SK-N-SH (cell line): ENCODE data around the gene FERMT2. TPM values are rescaled to one million over a fixed set of nuclear protein-coding genes. Genes with fewer than 3 reads are reported as not detected.

Source experiments
- CTCF ChIA-PET: fragments of 300-600, 350-600 bp; formaldehyde crosslinking; extraction: SDS; loops from one replicate; lab custom pipeline; 2021; lab: Yijun Ruan, JAX
- POLR2A ChIA-PET: fragments of 350-600 bp; sonication (Branson Sonifier 250); formaldehyde crosslinking; extraction: SDS; loops from one replicate; lab custom pipeline; 2020; ENCODE audit warnings: antibody characterized with exemption, inconsistent platforms; lab: Yijun Ruan, JAX
- DNase-seq: peaks from one replicate; pipeline ENCODE4 v3.0.0; 2012
- H2AFZ ChIP-seq: fragments of 200-600 bp; sonication (generic); 2 replicates; pipeline ENCODE4 v1.8.1; 2016; ENCODE audit warnings: antibody characterized with exemption, mild to moderate bottlenecking, low read depth
- H3F3A ChIP-seq: fragments of 200-600 bp; sonication (generic); replicated peaks from 2 replicates; pipeline ENCODE3; 2016; ENCODE audit warnings: antibody characterized with exemption, mild to moderate bottlenecking; ENCODE audit not compliant: insufficient read depth
- H3K27ac ChIP-seq, 2 experiments: fragments of 200-500 bp in 1 of 2; fragments of 200-600 bp in 1 of 2; sonication (Bioruptor generic) in 1 of 2; sonication (generic), shearing (Covaris generic) in 1 of 2; 2 replicates each; pipeline versions ENCODE4 v1.5.1 to v1.6.1; 2014 to 2016; ENCODE audit warnings: low read depth in 2 of 2, inconsistent platforms in 1 of 2, low read length in 1 of 2, mild to moderate bottlenecking in 1 of 2, mixed read lengths in 1 of 2
- H3K27me3 ChIP-seq: fragments of 200-600 bp; sonication (generic), shearing (Covaris generic); 2 replicates; pipeline ENCODE4 v1.6.1; 2016; ENCODE audit warnings: mixed run types; ENCODE audit not compliant: insufficient read depth
- H3K36me3 ChIP-seq, 2 experiments: fragments of 200-500 bp in 1 of 2; fragments of 200-600 bp in 1 of 2; sonication (Bioruptor generic) in 1 of 2; sonication (generic) in 1 of 2; replicated peaks in 1 of 2; 2 replicates each; pipeline versions ENCODE3 to v1.5.1; 2014 to 2016; ENCODE audit warnings: low read length in 1 of 2, mild to moderate bottlenecking in 1 of 2; ENCODE audit not compliant: insufficient read depth in 2 of 2, control insufficient read depth in 1 of 2
- H3K4me1 ChIP-seq, 2 experiments: fragments of 200-500 bp in 1 of 2; fragments of 200-600 bp in 1 of 2; sonication (Bioruptor generic) in 1 of 2; sonication (generic), shearing (Covaris generic) in 1 of 2; 2 replicates each; pipeline versions ENCODE4 v1.5.1 to v1.6.1; 2014 to 2016; ENCODE audit warnings: low read depth in 1 of 2, low read length in 1 of 2, mixed run types in 1 of 2; ENCODE audit not compliant: insufficient read depth in 2 of 2, control insufficient read depth in 1 of 2
- H3K4me2 ChIP-seq: fragments of 200-600 bp; sonication (generic), shearing (Covaris generic); 2 replicates; pipeline ENCODE4 v1.6.1; 2017; ENCODE audit warnings: mixed run types
- H3K4me3 ChIP-seq, 2 experiments: fragments of 200-500 bp in 1 of 2; fragments of 200-600 bp in 1 of 2; sonication (Bioruptor generic) in 1 of 2; sonication (generic), shearing (Covaris generic) in 1 of 2; 2 replicates each; pipeline versions ENCODE4 v1.5.1 to v1.8.1; 2014 to 2016; ENCODE audit warnings: low read depth in 2 of 2, inconsistent platforms in 1 of 2, low read length in 1 of 2, mild to moderate bottlenecking in 1 of 2, mixed read lengths in 1 of 2, moderate library complexity in 1 of 2
- H3K79me2 ChIP-seq: fragments of 200-600 bp; sonication (generic); 2 replicates; pipeline ENCODE4 v1.8.1; 2017; ENCODE audit warnings: mild to moderate bottlenecking; ENCODE audit not compliant: insufficient read depth
- H3K9ac ChIP-seq: fragments of 200-600 bp; sonication (generic); 2 replicates; pipeline ENCODE4 v1.6.1; 2017; ENCODE audit warnings: mixed run types
- H3K9me2 ChIP-seq: fragments of 200-600 bp; sonication (generic); 2 replicates; pipeline ENCODE4 v1.6.1; 2017; ENCODE audit warnings: mixed run types
- H3K9me3 ChIP-seq: fragments of 200-600 bp; sonication (generic); 2 replicates; pipeline ENCODE4 v1.6.1; 2017; ENCODE audit warnings: mixed run types, mild to moderate bottlenecking, moderate library complexity
- H4K20me1 ChIP-seq: fragments of 200-600 bp; sonication (generic); 2 replicates; pipeline ENCODE4 v1.6.1; 2017; ENCODE audit warnings: mild to moderate bottlenecking, mixed run types; ENCODE audit not compliant: insufficient read depth
- EP300 ChIP-seq, 2 experiments: IDR thresholded peaks; 2 replicates each; pipeline versions ENCODE4 v1.4.0 to v1.6.1; 2012; ENCODE audit warnings: borderline replicate concordance in 1 of 2, low read depth in 1 of 2, low read length in 1 of 2
- FOSL2 ChIP-seq: IDR thresholded peaks from 2 replicates; pipeline ENCODE4 v1.4.0; 2012; ENCODE audit warnings: low read depth, mild to moderate bottlenecking, moderate library complexity, borderline replicate concordance
- FOXM1 ChIP-seq: IDR thresholded peaks from 2 replicates; pipeline ENCODE4 v1.4.0; 2012; ENCODE audit warnings: low read depth, mild to moderate bottlenecking
- MXI1 ChIP-seq: IDR thresholded peaks from 2 replicates; pipeline ENCODE4 v1.6.1; 2012; ENCODE audit warnings: mild to moderate bottlenecking, low read depth, low read length, improper control_type of control experiment
- NRF1 ChIP-seq: IDR thresholded peaks from 2 replicates; pipeline ENCODE4 v1.6.1; 2012; ENCODE audit warnings: low read depth, mild to moderate bottlenecking, low read length
- POLR2AphosphoS5 ChIP-seq: IDR thresholded peaks from 2 replicates; pipeline ENCODE4 v1.6.1; 2012; ENCODE audit warnings: low read depth, low read length
- RAD21 ChIP-seq: IDR thresholded peaks from 2 replicates; pipeline ENCODE4 v1.6.1; 2012; ENCODE audit warnings: mild to moderate bottlenecking, low read length
- RCOR1 ChIP-seq: fragments of 150-350 bp; IDR thresholded peaks from 2 replicates; pipeline ENCODE4 v1.6.1; 2017; ENCODE audit warnings: antibody characterized with exemption, low read length
- RFX5 ChIP-seq: IDR thresholded peaks from 2 replicates; pipeline ENCODE4 v1.6.1; 2012; ENCODE audit warnings: mild to moderate bottlenecking, improper control_type of control experiment, low read length
- RXRA ChIP-seq: IDR thresholded peaks from 2 replicates; pipeline ENCODE4 v1.4.0; 2012; ENCODE audit warnings: low read depth, mild to moderate bottlenecking, borderline replicate concordance
- SMC3 ChIP-seq: IDR thresholded peaks from 2 replicates; pipeline ENCODE4 v1.6.1; 2012; ENCODE audit warnings: low read depth, low read length, improper control_type of control experiment
- WGBS: methylation state at CpG from one replicate; pipeline ENCODE4 v1.1.6; 2017; ENCODE audit warnings: low lambda C conversion rate; 5-methylcytosine and 5-hydroxymethylcytosine counted together
- polyA plus RNA-seq, 3 experiments: library from polyadenylated mRNA; depleted of rRNA; stranded (reverse); fragments of >200 nt; gene quantifications; 2 replicates each; pipeline ENCODE4 v1.2.3, GENCODE V29; 2012
- TF ChIP-seq, protein P1 (sequence below): fragments of 150-350 bp; IDR thresholded peaks from 2 replicates; pipeline ENCODE4 v1.6.1; 2017; ENCODE audit warnings: antibody characterized with exemption, low read length, low read depth, borderline replicate concordance
- TF ChIP-seq, protein P2 (sequence below): IDR thresholded peaks from 2 replicates; pipeline ENCODE4; 2012
- TF ChIP-seq, protein P3 (sequence below): IDR thresholded peaks from 2 replicates; pipeline ENCODE4 v1.4.0; 2012; ENCODE audit warnings: low read depth, borderline replicate concordance
- TF ChIP-seq, protein P4 (sequence below): fragments of 150-350 bp; IDR thresholded peaks from 2 replicates; pipeline ENCODE4 v1.6.1; 2016; ENCODE audit warnings: mild to moderate bottlenecking, low read depth, low read length
- TF ChIP-seq, protein P5 (sequence below): fragments of 200-600 bp; sonication (generic); IDR thresholded peaks from 2 replicates; pipeline ENCODE4 v1.6.1; 2017; ENCODE audit warnings: antibody characterized with exemption, mild to moderate bottlenecking, moderate library complexity

The FERMT2 gene
- polyA plus RNA-seq, 1 of the 3 experiments (the other 2 are of a cell fraction) = 40.1 TPM

DNA sequence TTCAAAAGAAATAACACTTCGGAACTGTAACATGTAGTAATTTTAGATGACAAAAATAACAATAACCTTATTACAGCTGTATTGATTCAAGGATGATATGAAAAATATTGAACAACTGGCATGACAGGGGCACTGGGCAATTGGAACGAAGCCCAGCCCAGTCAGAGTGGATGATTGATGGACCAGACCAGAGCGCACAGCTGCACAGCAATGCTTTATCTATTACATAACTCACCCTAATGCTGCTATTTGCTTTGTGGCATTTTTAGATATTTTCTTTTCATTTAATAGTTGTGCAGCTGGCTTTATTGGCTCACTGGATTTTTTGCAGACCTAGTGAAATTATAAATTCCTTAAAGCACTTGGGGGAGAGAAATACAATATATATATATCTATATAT, 26.9 kb upstream of the FERMT2 start (continued):
- no peak for TF ChIP-seq RXRA

DNA sequence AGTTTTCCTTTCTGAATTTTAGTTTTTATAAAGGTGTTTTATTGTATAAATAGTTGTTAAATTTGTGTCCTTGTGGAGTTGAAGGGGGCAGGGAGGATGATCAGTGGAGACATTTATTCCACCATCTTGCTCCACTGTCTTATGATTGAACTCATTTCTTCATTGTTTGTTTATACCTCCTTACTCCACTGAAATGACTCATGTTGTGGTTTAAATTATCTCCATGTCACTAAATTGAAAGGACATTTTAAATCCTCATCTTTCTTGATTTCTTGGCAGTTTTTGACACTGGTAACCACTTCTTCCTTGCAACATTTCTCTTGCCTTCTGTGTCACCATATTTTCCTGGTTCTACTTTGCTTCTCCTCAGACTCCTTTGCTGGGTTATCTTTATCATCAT, 23.6 kb upstream of the FERMT2 start:
- no peak overlapping the region for H3K9ac ChIP-seq
- peaks cover 0 to 4% of the 10 kb centered on the region in 2 experiments for H3K36me3 ChIP-seq
- CTCF ChIA-PET = interaction anchor here (1.7 kb wide), 1 partner anchor 14 kb away, joined by 4 read pairs; no protein-coding TSS in a partner anchor
- H3K79me2 ChIP-seq = no peaks in the 10 kb centered on the region
- DNase-seq = no peak
- H3K27me3 ChIP-seq = no peaks in the 10 kb centered on the region
- peaks cover 0 to 11% of the 10 kb centered on the region in 2 experiments; a peak in 3 of 4 replicates for H3K4me1 ChIP-seq
- H3K9me2 ChIP-seq = no peaks in the 10 kb centered on the region
- H3K4me2 ChIP-seq = no peak overlapping the region
- H3K4me3 ChIP-seq = no peak overlapping the region
- TF ChIP-seq, protein P1, sequence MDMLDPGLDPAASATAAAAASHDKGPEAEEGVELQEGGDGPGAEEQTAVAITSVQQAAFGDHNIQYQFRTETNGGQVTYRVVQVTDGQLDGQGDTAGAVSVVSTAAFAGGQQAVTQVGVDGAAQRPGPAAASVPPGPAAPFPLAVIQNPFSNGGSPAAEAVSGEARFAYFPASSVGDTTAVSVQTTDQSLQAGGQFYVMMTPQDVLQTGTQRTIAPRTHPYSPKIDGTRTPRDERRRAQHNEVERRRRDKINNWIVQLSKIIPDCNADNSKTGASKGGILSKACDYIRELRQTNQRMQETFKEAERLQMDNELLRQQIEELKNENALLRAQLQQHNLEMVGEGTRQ = no peak
- TF ChIP-seq, protein P2, sequence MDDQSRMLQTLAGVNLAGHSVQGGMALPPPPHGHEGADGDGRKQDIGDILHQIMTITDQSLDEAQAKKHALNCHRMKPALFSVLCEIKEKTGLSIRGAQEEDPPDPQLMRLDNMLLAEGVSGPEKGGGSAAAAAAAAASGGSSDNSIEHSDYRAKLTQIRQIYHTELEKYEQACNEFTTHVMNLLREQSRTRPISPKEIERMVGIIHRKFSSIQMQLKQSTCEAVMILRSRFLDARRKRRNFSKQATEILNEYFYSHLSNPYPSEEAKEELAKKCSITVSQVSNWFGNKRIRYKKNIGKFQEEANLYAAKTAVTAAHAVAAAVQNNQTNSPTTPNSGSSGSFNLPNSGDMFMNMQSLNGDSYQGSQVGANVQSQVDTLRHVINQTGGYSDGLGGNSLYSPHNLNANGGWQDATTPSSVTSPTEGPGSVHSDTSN = peak; percentile 17; the same call in 1 of the 2 replicates
- TF ChIP-seq RCOR1 (no peak), RFX5 (no peak), EP300 (IDR thresholded peaks at IDR 0.05; ENCODE audit: borderline replicate concordance in 1 of 2, low read depth in 1 of 2, low read length in 1 of 2) (no peak), FOSL2 (no peak)
- TF ChIP-seq, protein P3, sequence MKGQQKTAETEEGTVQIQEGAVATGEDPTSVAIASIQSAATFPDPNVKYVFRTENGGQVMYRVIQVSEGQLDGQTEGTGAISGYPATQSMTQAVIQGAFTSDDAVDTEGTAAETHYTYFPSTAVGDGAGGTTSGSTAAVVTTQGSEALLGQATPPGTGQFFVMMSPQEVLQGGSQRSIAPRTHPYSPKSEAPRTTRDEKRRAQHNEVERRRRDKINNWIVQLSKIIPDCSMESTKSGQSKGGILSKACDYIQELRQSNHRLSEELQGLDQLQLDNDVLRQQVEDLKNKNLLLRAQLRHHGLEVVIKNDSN = no peak
- TF ChIP-seq, protein P4, sequence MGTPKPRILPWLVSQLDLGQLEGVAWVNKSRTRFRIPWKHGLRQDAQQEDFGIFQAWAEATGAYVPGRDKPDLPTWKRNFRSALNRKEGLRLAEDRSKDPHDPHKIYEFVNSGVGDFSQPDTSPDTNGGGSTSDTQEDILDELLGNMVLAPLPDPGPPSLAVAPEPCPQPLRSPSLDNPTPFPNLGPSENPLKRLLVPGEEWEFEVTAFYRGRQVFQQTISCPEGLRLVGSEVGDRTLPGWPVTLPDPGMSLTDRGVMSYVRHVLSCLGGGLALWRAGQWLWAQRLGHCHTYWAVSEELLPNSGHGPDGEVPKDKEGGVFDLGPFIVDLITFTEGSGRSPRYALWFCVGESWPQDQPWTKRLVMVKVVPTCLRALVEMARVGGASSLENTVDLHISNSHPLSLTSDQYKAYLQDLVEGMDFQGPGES = no peak
- no peaks in the 10 kb centered on the region for H3F3A ChIP-seq
- H3K9me3 ChIP-seq = peaks cover 12% of the 10 kb centered on the region; the same call in 1 of the 2 replicates
- H4K20me1 ChIP-seq = no peaks in the 10 kb centered on the region
- H2AFZ ChIP-seq = no peak overlapping the region
- H3K27ac ChIP-seq = no peak overlapping the region
- POLR2A ChIA-PET = no interaction called here

DNA sequence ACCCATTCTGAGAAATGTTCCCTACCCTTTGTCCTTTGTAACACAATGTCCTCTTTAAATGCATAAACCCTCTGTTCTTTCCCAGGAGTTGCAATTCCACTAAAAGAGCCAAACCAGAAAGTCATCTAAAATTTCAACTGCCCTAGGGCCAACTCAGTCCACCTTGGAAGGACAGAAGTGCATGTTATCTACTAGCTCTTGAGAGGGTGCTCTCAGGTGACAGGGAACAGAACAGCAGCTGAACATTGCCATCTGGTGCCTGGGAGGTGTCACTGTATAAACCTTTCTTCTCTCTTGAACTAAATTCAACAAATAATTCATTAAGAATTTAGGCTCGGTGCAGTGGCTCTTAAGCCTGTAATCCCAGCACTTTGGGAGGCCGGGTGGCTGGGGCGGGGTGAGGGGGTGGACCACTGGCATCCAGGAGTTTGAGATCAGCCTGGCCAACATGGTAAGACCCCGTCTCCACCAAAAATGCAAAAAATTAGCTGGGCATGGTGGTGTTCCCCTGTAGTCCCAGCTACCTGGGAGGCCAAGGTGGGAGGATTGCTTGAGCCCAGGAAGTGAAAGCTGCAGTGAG, 10.3 kb upstream of the FERMT2 start:
- H3K9ac ChIP-seq = no peak overlapping the region
- no peak overlapping the region; the same call in 1 of the 2 replicates for H2AFZ ChIP-seq
- no peaks in the 10 kb centered on the region for H3K79me2 ChIP-seq
- POLR2A ChIA-PET = no interaction called here
- TF ChIP-seq, protein P5, sequence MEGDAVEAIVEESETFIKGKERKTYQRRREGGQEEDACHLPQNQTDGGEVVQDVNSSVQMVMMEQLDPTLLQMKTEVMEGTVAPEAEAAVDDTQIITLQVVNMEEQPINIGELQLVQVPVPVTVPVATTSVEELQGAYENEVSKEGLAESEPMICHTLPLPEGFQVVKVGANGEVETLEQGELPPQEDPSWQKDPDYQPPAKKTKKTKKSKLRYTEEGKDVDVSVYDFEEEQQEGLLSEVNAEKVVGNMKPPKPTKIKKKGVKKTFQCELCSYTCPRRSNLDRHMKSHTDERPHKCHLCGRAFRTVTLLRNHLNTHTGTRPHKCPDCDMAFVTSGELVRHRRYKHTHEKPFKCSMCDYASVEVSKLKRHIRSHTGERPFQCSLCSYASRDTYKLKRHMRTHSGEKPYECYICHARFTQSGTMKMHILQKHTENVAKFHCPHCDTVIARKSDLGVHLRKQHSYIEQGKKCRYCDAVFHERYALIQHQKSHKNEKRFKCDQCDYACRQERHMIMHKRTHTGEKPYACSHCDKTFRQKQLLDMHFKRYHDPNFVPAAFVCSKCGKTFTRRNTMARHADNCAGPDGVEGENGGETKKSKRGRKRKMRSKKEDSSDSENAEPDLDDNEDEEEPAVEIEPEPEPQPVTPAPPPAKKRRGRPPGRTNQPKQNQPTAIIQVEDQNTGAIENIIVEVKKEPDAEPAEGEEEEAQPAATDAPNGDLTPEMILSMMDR = peak; percentile 71
- TF ChIP-seq RAD21 (peak; percentile 96), NRF1 (no peak; the same call in 1 of the 2 replicates), POLR2AphosphoS5 (no peak), MXI1 (no peak), SMC3 (peak; percentile 94), FOXM1 (no peak)
- TF ChIP-seq, protein P2 = no peak
- DNase-seq = peak; percentile 63
- WGBS = 57% methylated on average over 4 of the region's 4 CpGs
- H3K4me1 ChIP-seq = peaks cover 0 to 3% of the 10 kb centered on the region in 2 experiments; a peak in 1 of 4 replicates
- H3K9me3 ChIP-seq = no peaks in the 10 kb centered on the region
- CTCF ChIA-PET = interaction anchor here (0.6 to 5.5 kb wide), 35 partner anchors 9 to 661 kb away, joined by 3 to 69 read pairs (median 4); partner anchors contain the start of gene FERMT2
- H3K36me3 ChIP-seq = no peaks in the 10 kb centered on the region
- H3K27ac ChIP-seq = no peak overlapping the region
- no peak overlapping the region; a peak in 1 of 4 replicates for H3K4me3 ChIP-seq
- no peak overlapping the region for H3K4me2 ChIP-seq
- no peaks in the 10 kb centered on the region for H3K27me3 ChIP-seq
- H3K9me2 ChIP-seq = no peaks in the 10 kb centered on the region
- H3F3A ChIP-seq = no peaks in the 10 kb centered on the region
- no peaks in the 10 kb centered on the region for H4K20me1 ChIP-seq
